ENCODE data around the gene PTK7.
"Not testable (repeated sequence)": the region's sequence is repeated elsewhere in the genome, so short reads cannot be mapped to it uniquely, and the experiment has no call there.

The PTK7 gene

GRCh38 chr6:43075670-43076463 lies at the start of gene PTK7:
PTK7 (plus strand) TSS chr6:43076314; CDS start chr6:43076489, 175 bp downstream.
- DNase-seq: peak; percentile 35

GRCh38 chr6:43026365-43026764 lies 49.7 kb upstream of the PTK7 start:
- DNase-seq: no peak

DNA sequence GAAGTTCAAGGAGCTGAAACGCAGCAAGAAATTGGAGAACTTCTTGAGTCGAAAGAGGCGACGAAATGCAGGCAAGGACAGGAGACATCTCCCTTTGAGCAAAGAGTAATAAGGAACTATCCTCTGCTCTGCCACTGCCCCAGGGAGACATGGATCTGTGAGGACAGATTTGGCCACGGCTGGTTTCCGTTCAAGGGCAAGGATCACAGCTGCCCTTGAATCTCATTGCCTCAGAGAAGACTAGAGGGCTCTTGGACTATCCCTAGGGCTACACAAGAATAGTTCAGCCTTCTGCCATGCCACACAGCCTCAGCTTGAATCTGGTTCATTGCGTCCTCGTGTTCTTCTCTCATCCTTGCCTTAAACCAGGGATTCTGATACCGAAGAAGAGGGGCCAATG lies 47.0 kb upstream of the PTK7 start:
- DNase-seq: no peak

- no peak for DNase-seq
Measured at GRCh38 chr6:43032326-43032725, 43.8 kb upstream of the PTK7 start.

DNA sequence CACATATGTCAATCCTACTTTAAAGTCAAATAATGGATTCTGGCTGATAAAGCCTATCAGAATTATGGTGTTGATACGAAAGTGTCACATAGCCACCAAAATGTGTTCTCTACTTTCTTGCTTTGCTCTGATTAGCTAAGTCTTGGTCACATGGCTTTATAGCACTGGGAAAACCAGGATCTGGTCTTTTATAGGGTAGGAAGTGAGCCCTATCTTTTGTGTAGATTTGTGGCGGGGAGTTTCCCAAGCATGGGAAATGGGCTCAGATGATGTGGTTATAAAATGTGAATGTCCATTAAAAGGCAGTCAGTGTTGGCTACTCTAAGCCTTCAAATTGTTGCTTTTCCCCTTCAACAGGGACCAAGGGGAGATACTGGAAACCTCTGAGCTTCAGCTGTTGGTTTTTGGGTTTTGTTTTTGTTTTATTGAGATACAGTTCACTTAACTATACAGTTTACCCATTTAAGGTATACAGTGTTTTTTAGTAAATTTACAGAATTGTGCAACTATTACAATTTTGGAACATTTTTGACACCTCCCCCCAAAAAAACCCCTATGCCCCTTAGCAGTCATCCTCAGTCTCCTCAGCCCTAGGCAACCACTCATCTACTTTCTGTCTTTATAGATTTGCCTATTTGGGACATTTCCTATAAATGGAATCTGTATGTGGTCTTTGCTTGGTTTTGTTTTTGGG lies 42.5 kb upstream of the PTK7 start:
- DNase-seq: no peak

GRCh38 chr6:43034190-43034525 lies 42.0 kb upstream of the PTK7 start:
- DNase-seq: no peak

DNA sequence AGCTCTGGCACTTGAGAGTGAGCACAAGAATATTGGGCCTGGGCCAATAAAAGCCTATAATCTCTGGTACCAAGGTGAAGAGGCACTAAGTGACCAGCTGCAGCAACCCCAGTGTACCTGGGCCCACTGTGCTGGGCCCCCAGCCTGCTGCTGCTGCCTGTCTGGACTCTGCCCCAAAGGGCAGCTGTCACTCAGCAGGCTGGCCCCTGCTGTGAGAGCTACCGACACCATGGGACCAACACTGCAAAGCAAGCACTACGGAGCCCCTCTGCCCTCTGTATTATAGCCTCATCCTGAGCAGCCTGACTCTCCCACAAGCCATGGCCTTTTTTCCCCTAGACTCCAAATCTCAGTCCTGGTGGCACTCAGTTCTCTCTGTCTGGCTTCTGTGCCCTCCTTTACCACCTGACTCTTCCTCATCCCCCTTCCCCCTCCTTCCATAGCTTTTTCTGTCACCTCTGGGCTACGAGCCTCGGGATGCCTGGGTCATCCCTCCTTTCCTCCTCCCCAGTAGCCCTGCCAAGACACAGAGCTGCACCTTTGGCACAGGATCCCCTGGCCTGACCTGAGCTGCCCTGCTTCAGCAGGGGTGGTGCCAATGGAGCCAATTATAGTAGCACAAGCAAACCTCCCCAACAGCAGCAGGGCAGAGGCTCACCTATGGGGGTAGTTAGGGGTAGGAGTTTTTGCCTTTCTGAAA lies 40.5 kb upstream of the PTK7 start:
- no peak for DNase-seq

DNA sequence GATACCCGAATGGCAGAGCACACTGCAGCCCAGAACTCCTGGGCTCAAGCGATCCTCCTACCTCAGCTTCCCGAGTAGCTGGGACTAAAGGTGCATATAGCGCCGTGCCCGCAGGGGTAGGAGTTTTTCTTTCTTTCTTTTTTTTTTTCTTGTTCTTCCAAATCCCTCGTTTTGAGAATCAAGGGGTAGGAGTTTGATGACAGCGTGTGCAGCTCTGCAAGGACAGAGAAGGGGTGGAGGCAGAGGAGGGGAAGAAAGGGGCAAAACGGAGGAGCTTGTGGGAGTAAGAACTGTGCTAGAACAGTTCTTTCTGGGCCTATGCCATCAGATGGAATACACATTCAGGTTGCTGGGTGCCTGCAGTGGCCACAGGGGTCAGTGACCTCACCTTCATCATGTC lies 39.4 kb upstream of the PTK7 start:
- no peak for DNase-seq

- DNase-seq: no peak
Measured at GRCh38 chr6:43037197-43037596, 38.9 kb upstream of the PTK7 start.

DNA sequence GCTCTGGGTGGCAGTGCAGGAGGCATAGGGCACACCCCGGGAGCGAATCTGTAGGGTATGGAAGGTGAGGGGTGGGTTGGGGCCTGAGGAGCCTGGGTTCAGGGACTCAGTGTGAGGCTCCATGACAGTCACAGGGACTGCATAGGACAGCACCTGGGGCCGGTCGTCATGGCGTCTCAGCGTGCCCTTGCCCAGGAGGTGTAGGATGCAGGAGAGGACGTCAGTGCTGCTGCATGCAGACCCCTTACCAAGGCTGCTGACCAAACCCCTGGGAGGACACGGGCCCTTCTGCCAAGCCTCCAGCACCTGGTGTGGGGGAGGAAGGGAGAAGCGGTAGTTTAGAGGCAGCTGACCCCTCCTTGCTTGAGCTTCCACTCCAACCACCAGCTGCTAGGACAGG lies 38.4 kb upstream of the PTK7 start:
- DNase-seq: no peak

DNA sequence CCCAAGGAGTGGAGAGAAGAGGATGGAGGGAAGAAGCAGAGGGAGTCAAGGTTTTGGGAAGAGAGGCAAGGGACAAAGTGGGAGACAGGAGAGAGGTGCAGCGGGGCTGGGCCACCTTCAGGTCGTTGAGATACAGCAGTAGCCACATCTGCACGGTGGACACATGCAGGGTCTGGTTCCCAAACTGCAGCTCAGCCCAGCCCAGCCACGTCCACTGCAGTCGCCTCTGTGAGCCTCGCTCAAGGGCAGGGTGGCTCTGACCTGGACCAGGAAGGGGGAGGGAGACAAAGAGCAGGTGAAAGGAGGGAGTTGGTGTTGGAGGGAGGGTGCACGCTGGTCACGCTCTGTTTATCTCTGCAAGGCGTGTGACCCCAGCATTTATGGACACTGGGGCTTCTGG lies 37.4 kb upstream of the PTK7 start:
- no peak for DNase-seq

- no peak for DNase-seq
Measured at GRCh38 chr6:43040542-43041257, 35.4 kb upstream of the PTK7 start.

GRCh38 chr6:43041475-43041874 lies 34.6 kb upstream of the PTK7 start:
- not testable (repeated sequence) for DNase-seq

GRCh38 chr6:43043310-43043709 lies 32.8 kb upstream of the PTK7 start:
- no peak for DNase-seq

GRCh38 chr6:43045371-43045930 lies 30.7 kb upstream of the PTK7 start:
- DNase-seq: no peak

DNA sequence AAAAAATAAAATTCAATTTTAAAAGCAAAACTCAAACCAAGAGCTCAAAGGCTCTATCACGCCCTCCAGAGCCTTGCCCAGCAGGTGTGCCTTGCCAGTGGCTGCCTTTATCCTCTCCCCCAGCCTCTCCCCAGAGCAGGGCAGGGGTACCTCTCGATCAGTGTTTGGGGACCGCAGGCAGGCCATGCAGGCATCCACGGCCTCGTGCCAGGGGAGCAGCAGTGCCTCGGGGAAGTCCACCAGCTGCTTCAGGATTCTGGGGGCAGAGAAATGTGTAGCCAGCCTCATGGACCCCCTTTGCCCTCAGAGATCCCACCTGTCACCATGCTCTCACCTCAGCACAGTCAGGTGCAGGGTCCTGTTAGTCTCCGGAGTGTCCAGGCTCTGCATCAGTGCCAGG lies 28.1 kb upstream of the PTK7 start:
- no peak for DNase-seq

GRCh38 chr6:43050981-43051380 lies 25.1 kb upstream of the PTK7 start:
- no peak for DNase-seq

DNA sequence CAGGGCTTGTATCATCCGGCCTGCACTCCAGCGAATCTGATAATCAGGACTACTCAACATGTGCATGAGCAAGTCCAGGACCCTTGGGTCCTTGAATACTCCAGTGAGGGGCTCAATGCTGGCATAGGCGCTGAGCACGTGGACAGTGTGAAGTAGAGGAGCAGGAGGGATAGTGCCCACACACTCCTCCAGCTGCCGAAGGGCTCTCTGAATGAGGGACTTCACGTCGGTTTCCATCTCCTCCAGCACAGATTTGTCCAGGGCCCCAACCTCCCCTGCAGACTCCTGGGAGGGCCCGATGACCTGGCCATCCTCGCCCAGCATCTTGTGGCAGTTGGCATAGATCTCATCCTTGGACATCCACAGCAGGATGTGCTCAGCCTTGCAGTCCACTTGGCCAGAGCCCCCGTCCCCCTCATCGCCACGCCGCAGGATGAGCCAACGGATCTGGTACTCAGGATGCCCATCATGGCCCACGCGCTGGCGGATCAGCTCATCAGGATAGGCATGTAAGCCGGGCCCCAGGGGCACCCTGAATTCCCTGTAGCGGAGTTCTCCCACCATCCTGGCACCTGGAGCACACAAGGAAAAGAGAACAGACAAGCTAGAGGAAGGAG lies 23.8 kb upstream of the PTK7 start:
- DNase-seq: no peak

DNA sequence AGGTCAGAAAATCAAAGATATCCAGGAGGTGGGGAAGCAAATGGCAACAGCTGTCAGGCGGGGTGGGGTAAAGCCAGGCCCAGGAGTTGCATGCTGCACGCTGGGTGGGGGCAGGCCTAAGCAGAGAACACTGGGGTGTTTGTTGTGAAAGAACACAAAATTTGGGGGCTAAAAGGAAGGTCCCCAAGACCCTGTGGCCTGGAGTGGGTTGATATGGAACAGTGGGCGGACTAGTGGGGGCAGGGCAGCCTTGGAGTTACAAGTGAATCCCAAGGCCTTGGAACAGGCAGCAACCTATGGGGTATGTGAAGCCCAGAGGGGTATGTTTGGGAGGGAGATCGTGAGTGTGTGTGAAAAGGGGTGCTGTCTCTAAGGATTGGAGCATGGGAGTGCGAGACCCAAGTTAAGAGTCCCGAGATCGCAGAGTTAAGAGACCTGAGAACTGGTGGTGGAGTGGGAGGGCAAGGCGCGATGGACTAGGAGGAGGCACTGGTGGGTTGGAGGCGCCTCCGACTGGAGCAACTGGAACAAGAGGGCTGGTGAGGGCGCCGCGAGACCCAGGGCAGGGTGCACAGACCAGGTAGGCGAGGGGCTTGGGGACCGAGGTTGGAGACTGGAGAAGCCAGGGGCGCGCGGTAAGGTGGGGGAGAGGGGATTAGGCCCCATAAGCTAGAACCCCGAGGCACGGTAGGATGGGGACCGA lies 23.1 kb upstream of the PTK7 start:
- no peak for DNase-seq

GRCh38 chr6:43053545-43054205 lies 22.4 kb upstream of the PTK7 start, which contains the start of gene CUL7:
CUL7 (minus strand) TSS chr6:43053851; CDS start chr6:43052788, 1,063 bp downstream.
- peak; percentile 41 for DNase-seq
